NCI-H1436 (cell line): ENCODE measurements around the gene PPP1R27.

Experiments used
- DNase-seq: peaks from one replicate; lab custom pipeline; 2025; lab: John Stamatoyannopoulos, UW

Gene PPP1R27

GRCh38 chr17:81804559-81805399 lies 30.1 kb downstream of the PPP1R27 start:
- DNase-seq, result no peak

DNA sequence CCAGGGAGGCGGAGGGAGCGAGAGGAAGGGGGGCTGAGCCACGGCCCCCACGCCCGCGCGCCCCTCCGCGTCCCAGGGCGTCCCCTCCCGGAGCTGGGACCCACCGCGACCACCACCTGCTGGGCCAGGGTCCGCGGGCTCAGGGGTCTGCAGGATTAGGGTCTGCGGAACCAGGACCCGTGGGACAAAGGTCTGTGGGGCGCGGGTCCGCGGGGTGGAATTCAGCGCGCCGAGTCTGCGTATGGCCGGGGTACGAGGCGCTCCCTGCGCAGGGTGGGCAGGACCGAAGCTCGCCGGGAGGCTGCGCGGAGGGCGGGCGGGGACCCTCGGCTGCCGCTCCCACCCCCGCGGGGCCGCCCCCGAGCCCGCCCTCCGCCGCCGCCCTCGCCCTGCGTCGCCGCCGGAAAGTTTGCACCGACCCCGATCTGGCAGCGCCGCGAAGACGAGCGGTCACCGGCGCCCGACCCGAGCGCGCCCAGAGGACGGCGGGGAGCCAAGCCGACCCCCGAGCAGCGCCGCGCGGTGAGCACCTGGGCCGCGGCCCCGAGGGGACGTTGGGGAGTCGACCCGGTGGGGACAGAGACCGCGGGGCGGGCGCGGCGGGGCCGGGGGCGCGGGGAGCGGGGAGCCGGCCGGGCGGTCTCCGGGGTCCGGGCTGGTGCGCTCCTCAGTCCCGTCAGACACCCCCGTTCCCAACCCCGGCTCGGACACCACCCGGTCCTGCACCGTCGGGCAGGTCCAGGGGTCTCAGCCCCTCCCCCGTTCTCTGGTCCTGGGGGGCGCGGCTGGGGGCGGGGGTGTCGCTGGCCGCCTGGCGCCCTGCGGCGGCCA lies 30.9 kb downstream of the PPP1R27 start, which contains the start of gene GCGR:
Gene GCGR (plus strand): TSS at position 423 of the 831 bp plus-strand sequence. CDS start 4,869 bp downstream, outside the sequence.
- no peak for DNase-seq

- no peak for DNase-seq
These were observed 31.8 kb downstream of the PPP1R27 start for GRCh38 chr17:81802856-81803643.

GRCh38 chr17:81802048-81802758 lies 32.6 kb downstream of the PPP1R27 start:
- DNase-seq, result no peak

- DNase-seq, result no peak
These were observed 33.5 kb downstream of the PPP1R27 start for GRCh38 chr17:81801327-81801726.

DNA sequence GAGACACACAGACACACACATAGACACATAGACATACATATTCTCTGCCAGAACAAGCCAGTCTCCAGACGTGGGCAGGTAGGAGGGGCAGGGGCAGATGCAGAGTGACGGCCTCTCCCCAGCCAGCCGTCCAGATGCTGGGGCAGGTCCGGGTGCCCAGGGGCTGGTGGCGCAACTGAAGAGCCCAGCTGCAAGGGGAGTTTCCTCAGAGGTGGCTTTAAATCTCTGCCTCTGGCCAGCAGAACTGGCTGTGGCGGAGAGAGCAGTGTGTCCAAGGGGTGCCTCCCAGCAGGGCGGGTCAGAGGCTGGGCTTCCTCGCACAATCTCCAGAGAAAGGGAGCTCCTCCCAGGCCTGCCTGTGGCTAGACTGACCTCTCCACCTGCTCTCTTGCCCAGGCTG lies 40.3 kb downstream of the PPP1R27 start:
- no peak for DNase-seq

- DNase-seq, result no peak
These were observed 40.8 kb downstream of the PPP1R27 start for GRCh38 chr17:81794074-81794476.

GRCh38 chr17:81792675-81793615 lies 41.9 kb downstream of the PPP1R27 start:
- DNase-seq, result no peak
